HepG2 (cell line): ENCODE measurements around the gene UBE2O. TPM values are rescaled to one million over a fixed set of nuclear protein-coding genes. Genes with fewer than 3 reads are reported as not detected.

Experiments
- ATF7-NPFF ChIP-seq: sonication (generic); formaldehyde crosslinking; IDR thresholded peaks from 2 replicates; pipeline ENCODE4 v1.8.1; 2023; ENCODE audit warnings: mild to moderate bottlenecking, low read depth, missing genetic modification reagents, moderate library complexity
- HDAC2 ChIP-seq: sonication (generic); formaldehyde crosslinking; IDR thresholded peaks from 2 replicates; pipeline ENCODE4 v1.4.0; 2020; ENCODE audit warnings: missing genetic modification reagents
- HOXA7 ChIP-seq: sonication (generic); formaldehyde crosslinking; IDR thresholded peaks from 2 replicates; pipeline ENCODE4 v1.8.1; 2022; ENCODE audit warnings: mild to moderate bottlenecking, missing genetic modification reagents, moderate library complexity
- MXI1 ChIP-seq: IDR thresholded peaks from 3 replicates; pipeline ENCODE4 v1.6.1; 2012; ENCODE audit warnings: low read depth, low read length, inconsistent platforms, borderline replicate concordance
- NFE2L2 ChIP-seq: fragments of 150-350 bp; IDR thresholded peaks from 2 replicates; pipeline ENCODE4 v1.6.1; 2014; ENCODE audit warnings: low read length
- RCOR2 ChIP-seq: IDR thresholded peaks from 2 replicates; pipeline ENCODE4 v1.6.1; 2016; ENCODE audit warnings: missing biosample characterization, missing genetic modification reagents
- TOPORS ChIP-seq: sonication (generic); formaldehyde crosslinking; IDR thresholded peaks from 2 replicates; pipeline ENCODE4 v1.8.0; 2023; ENCODE audit warnings: mild to moderate bottlenecking, missing genetic modification reagents
- ZBTB20 ChIP-seq: sonication (generic); formaldehyde crosslinking; IDR thresholded peaks from 2 replicates; pipeline ENCODE4 v1.8.1; 2023; ENCODE audit warnings: missing genetic modification reagents, low read depth, mild to moderate bottlenecking, borderline replicate concordance
- ZBTB7A ChIP-seq: sonication (generic); formaldehyde crosslinking; IDR thresholded peaks from 2 replicates; pipeline ENCODE4 v1.8.0; 2022; ENCODE audit warnings: mild to moderate bottlenecking, missing genetic modification reagents
- ZNF383 ChIP-seq: sonication (generic); formaldehyde crosslinking; IDR thresholded peaks from 2 replicates; pipeline ENCODE4 v1.4.0; 2020; ENCODE audit warnings: missing genetic modification reagents, mild to moderate bottlenecking, borderline replicate concordance
- ZNF557 ChIP-seq: sonication (generic); formaldehyde crosslinking; IDR thresholded peaks from 2 replicates; pipeline ENCODE4 v1.4.0; 2020; ENCODE audit warnings: missing genetic modification reagents
- ZNF7 ChIP-seq: IDR thresholded peaks from 2 replicates; pipeline ENCODE4 v1.6.1; 2016; ENCODE audit warnings: missing biosample characterization, missing genetic modification reagents
- ZNF788 ChIP-seq: sonication (generic); formaldehyde crosslinking; IDR thresholded peaks from 2 replicates; pipeline ENCODE4 v1.5.0; 2020; ENCODE audit warnings: mild to moderate bottlenecking, missing genetic modification reagents, borderline replicate concordance
- ZNF816 ChIP-seq: sonication (generic); formaldehyde crosslinking; IDR thresholded peaks from 2 replicates; pipeline ENCODE4 v1.8.0; 2022; ENCODE audit warnings: missing genetic modification reagents, mild to moderate bottlenecking, borderline replicate concordance
- polyA plus RNA-seq, 8 experiments: library from polyadenylated mRNA; depleted of rRNA in 3 of 8; stranded (reverse) in 7 of 8; unstranded in 1 of 8; fragments of >200 nt; fragmentation: Illumina TruSeq in 4 of 8; extraction: Trizol in 4 of 8; gene quantifications; 2 replicates each; pipeline versions ENCODE4 v1.2.1 to v1.2.3, GENCODE V29; 2011 to 2016; ENCODE audit warnings: low read depth in 4 of 8, missing spikeins in 1 of 8, mixed read lengths in 1 of 8; ENCODE audit not compliant: insufficient read depth in 1 of 8
- total RNA-seq, 5 experiments: library from RNA; depleted of rRNA; stranded (reverse); fragments of >200 nt; fragmentation: Illumina TruSeq; extraction: Trizol; gene quantifications; 2 replicates each; pipeline ENCODE4 v1.2.3, GENCODE V29; 2016; ENCODE audit warnings: low read depth in 1 of 5
- TF ChIP-seq, protein P1 (sequence below): sonication (generic); formaldehyde crosslinking; IDR thresholded peaks from 2 replicates; pipeline ENCODE4 v1.5.0; 2020; ENCODE audit warnings: mild to moderate bottlenecking, missing genetic modification reagents, borderline replicate concordance
- TF ChIP-seq, protein P2 (sequence below): IDR thresholded peaks from 2 replicates; pipeline ENCODE4 v1.6.1; 2016; ENCODE audit warnings: low read depth, missing genetic modification reagents, missing compliant biosample characterization

The UBE2O gene
- total and polyA plus RNA-seq, 2 of the 13 experiments (the other 11 are each of a cell fraction or from before 2014, with no cell fraction given): 21.5 to 23.5 TPM

- TF ChIP-seq, protein P1, sequence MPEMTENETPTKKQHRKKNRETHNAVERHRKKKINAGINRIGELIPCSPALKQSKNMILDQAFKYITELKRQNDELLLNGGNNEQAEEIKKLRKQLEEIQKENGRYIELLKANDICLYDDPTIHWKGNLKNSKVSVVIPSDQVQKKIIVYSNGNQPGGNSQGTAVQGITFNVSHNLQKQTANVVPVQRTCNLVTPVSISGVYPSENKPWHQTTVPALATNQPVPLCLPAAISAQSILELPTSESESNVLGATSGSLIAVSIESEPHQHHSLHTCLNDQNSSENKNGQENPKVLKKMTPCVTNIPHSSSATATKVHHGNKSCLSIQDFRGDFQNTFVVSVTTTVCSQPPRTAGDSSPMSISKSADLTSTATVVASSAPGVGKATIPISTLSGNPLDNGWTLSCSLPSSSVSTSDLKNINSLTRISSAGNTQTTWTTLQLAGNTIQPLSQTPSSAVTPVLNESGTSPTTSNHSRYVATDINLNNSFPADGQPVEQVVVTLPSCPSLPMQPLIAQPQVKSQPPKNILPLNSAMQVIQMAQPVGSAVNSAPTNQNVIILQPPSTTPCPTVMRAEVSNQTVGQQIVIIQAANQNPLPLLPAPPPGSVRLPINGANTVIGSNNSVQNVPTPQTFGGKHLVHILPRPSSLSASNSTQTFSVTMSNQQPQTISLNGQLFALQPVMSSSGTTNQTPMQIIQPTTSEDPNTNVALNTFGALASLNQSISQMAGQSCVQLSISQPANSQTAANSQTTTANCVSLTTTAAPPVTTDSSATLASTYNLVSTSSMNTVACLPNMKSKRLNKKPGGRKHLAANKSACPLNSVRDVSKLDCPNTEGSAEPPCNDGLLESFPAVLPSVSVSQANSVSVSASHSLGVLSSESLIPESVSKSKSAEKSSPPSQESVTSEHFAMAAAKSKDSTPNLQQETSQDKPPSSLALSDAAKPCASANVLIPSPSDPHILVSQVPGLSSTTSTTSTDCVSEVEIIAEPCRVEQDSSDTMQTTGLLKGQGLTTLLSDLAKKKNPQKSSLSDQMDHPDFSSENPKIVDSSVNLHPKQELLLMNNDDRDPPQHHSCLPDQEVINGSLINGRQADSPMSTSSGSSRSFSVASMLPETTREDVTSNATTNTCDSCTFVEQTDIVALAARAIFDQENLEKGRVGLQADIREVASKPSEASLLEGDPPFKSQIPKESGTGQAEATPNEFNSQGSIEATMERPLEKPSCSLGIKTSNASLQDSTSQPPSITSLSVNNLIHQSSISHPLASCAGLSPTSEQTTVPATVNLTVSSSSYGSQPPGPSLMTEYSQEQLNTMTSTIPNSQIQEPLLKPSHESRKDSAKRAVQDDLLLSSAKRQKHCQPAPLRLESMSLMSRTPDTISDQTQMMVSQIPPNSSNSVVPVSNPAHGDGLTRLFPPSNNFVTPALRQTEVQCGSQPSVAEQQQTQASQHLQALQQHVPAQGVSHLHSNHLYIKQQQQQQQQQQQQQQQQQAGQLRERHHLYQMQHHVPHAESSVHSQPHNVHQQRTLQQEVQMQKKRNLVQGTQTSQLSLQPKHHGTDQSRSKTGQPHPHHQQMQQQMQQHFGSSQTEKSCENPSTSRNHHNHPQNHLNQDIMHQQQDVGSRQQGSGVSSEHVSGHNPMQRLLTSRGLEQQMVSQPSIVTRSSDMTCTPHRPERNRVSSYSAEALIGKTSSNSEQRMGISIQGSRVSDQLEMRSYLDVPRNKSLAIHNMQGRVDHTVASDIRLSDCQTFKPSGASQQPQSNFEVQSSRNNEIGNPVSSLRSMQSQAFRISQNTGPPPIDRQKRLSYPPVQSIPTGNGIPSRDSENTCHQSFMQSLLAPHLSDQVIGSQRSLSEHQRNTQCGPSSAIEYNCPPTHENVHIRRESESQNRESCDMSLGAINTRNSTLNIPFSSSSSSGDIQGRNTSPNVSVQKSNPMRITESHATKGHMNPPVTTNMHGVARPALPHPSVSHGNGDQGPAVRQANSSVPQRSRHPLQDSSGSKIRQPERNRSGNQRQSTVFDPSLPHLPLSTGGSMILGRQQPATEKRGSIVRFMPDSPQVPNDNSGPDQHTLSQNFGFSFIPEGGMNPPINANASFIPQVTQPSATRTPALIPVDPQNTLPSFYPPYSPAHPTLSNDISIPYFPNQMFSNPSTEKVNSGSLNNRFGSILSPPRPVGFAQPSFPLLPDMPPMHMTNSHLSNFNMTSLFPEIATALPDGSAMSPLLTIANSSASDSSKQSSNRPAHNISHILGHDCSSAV (CRISPR knock-in tag): no peak
- TF ChIP-seq TOPORS (CRISPR knock-in tag) (no peak), ZBTB7A (CRISPR knock-in tag) (peak; percentile 69), HOXA7 (CRISPR knock-in tag) (no peak), NFE2L2 (no peak), ATF7-NPFF (CRISPR knock-in tag) (peak; percentile 63; the same call in 1 of the 2 replicates), ZNF788 (CRISPR knock-in tag) (0 out of 2 replicates have a peak, but pooled peaks have one; percentile 84), RCOR2 (CRISPR knock-in tag) (0 out of 2 replicates have a peak, but pooled peaks have one; percentile 32), HDAC2 (CRISPR knock-in tag) (0 out of 2 replicates have a peak, but pooled peaks have one; percentile 20), ZNF7 (CRISPR knock-in tag) (no peak), ZBTB20 (peak; percentile 9; the same call in 1 of the 2 replicates), ZNF383 (CRISPR knock-in tag) (no peak), ZNF557 (CRISPR knock-in tag) (0 out of 2 replicates have a peak, but pooled peaks have one; percentile 11), MXI1 (no peak), ZNF816 (CRISPR knock-in tag) (peak; percentile 69; the same call in 1 of the 2 replicates)
- TF ChIP-seq, protein P2, sequence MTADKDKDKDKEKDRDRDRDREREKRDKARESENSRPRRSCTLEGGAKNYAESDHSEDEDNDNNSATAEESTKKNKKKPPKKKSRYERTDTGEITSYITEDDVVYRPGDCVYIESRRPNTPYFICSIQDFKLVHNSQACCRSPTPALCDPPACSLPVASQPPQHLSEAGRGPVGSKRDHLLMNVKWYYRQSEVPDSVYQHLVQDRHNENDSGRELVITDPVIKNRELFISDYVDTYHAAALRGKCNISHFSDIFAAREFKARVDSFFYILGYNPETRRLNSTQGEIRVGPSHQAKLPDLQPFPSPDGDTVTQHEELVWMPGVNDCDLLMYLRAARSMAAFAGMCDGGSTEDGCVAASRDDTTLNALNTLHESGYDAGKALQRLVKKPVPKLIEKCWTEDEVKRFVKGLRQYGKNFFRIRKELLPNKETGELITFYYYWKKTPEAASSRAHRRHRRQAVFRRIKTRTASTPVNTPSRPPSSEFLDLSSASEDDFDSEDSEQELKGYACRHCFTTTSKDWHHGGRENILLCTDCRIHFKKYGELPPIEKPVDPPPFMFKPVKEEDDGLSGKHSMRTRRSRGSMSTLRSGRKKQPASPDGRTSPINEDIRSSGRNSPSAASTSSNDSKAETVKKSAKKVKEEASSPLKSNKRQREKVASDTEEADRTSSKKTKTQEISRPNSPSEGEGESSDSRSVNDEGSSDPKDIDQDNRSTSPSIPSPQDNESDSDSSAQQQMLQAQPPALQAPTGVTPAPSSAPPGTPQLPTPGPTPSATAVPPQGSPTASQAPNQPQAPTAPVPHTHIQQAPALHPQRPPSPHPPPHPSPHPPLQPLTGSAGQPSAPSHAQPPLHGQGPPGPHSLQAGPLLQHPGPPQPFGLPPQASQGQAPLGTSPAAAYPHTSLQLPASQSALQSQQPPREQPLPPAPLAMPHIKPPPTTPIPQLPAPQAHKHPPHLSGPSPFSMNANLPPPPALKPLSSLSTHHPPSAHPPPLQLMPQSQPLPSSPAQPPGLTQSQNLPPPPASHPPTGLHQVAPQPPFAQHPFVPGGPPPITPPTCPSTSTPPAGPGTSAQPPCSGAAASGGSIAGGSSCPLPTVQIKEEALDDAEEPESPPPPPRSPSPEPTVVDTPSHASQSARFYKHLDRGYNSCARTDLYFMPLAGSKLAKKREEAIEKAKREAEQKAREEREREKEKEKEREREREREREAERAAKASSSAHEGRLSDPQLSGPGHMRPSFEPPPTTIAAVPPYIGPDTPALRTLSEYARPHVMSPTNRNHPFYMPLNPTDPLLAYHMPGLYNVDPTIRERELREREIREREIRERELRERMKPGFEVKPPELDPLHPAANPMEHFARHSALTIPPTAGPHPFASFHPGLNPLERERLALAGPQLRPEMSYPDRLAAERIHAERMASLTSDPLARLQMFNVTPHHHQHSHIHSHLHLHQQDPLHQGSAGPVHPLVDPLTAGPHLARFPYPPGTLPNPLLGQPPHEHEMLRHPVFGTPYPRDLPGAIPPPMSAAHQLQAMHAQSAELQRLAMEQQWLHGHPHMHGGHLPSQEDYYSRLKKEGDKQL (CRISPR knock-in tag): no peak; the same call in 1 of the 2 replicates
These were observed 69.3 kb downstream of the UBE2O start (continued) for GRCh38 chr17:76383546-76384221.
